ENCODE results near the gene BUB1B.

The BUB1B gene

GRCh38 chr15:40240619-40241221 lies 79.9 kb downstream of the BUB1B start:
- Histone ChIP-seq H3K4me3 (replicated peaks; ENCODE audit: insufficient read depth, low read length) (no peak overlapping the region), H3K27me3 (ENCODE audit: insufficient read depth, poor library complexity, severe bottlenecking) (peaks cover 7% of the 10 kb centered on the region), H3K27ac (replicated peaks) (no peak overlapping the region)
- DNase-seq (ENCODE audit: low read depth in 1 of 2, low spot score in 1 of 2): no peak
- TF ChIP-seq, protein P1, sequence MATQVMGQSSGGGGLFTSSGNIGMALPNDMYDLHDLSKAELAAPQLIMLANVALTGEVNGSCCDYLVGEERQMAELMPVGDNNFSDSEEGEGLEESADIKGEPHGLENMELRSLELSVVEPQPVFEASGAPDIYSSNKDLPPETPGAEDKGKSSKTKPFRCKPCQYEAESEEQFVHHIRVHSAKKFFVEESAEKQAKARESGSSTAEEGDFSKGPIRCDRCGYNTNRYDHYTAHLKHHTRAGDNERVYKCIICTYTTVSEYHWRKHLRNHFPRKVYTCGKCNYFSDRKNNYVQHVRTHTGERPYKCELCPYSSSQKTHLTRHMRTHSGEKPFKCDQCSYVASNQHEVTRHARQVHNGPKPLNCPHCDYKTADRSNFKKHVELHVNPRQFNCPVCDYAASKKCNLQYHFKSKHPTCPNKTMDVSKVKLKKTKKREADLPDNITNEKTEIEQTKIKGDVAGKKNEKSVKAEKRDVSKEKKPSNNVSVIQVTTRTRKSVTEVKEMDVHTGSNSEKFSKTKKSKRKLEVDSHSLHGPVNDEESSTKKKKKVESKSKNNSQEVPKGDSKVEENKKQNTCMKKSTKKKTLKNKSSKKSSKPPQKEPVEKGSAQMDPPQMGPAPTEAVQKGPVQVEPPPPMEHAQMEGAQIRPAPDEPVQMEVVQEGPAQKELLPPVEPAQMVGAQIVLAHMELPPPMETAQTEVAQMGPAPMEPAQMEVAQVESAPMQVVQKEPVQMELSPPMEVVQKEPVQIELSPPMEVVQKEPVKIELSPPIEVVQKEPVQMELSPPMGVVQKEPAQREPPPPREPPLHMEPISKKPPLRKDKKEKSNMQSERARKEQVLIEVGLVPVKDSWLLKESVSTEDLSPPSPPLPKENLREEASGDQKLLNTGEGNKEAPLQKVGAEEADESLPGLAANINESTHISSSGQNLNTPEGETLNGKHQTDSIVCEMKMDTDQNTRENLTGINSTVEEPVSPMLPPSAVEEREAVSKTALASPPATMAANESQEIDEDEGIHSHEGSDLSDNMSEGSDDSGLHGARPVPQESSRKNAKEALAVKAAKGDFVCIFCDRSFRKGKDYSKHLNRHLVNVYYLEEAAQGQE (IDR thresholded peaks at IDR 0.05; ENCODE audit: insufficient replicate concordance, low read depth): no peak
- TF ChIP-seq GABPA (IDR thresholded peaks at IDR 0.05; ENCODE audit: low read depth): no peak
- TF ChIP-seq POLR2AphosphoS5 (IDR thresholded peaks at IDR 0.05; ENCODE audit: low read depth): no peak
- TF ChIP-seq, protein P2, sequence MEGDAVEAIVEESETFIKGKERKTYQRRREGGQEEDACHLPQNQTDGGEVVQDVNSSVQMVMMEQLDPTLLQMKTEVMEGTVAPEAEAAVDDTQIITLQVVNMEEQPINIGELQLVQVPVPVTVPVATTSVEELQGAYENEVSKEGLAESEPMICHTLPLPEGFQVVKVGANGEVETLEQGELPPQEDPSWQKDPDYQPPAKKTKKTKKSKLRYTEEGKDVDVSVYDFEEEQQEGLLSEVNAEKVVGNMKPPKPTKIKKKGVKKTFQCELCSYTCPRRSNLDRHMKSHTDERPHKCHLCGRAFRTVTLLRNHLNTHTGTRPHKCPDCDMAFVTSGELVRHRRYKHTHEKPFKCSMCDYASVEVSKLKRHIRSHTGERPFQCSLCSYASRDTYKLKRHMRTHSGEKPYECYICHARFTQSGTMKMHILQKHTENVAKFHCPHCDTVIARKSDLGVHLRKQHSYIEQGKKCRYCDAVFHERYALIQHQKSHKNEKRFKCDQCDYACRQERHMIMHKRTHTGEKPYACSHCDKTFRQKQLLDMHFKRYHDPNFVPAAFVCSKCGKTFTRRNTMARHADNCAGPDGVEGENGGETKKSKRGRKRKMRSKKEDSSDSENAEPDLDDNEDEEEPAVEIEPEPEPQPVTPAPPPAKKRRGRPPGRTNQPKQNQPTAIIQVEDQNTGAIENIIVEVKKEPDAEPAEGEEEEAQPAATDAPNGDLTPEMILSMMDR (IDR thresholded peaks at IDR 0.05; ENCODE audit: insufficient read depth, low read length): no peak
- no peak for TF ChIP-seq SPI1 (IDR thresholded peaks at IDR 0.05; ENCODE audit: borderline replicate concordance, low read depth)

DNA sequence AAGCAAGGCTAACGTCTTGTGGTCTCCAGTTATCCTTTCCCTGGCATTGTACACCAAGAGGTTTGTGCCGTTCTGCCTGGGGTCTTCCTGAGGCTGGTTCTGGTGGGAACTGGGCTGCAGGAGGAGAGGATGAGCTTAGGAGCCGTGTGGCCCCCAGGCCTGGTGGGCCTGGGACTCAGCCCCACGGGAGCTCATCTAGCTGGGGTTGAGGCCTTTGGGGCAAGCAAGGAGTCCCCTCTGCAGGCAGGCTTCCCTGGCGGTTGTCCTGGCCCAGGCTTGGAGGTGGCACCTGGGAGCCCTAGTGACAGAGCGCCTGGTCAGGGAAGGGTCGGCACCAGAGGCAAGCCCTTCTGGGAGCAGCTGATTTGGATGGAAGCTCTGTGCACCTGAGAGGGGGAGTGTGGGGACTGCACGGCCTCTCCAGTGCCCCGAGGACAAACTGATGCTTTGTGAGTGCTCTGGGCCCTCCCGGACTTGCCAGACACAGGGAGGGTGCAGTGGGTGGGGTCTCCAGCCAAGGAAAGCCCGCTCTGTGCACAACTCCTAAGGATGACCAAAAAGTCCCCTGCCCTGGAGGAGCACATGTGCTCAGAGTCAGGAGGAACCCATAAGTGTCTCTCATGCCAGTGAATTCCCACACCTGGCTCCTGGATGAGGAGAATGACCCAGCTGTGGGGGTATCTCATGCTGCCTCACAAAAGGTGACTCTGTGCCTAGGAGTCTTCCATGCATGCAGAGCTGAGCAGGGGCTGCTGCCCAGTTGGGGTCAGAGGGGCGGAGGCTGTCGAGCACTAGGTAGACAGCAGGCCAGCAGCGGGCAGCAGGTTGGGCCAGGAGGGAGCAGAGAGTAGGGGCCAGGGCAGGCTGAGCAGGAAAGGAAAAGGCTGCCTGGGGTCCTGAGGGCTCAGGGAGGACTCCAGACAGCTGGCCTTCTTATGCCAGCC lies 80.7 kb downstream of the BUB1B start:
- Histone ChIP-seq H3K27ac (replicated peaks) (no peak overlapping the region), H3K4me3 (replicated peaks; ENCODE audit: insufficient read depth, low read length) (no peak overlapping the region), H3K27me3 (ENCODE audit: insufficient read depth, poor library complexity, severe bottlenecking) (peaks cover 7% of the 10 kb centered on the region)
- no peak for DNase-seq (ENCODE audit: low read depth in 1 of 2, low spot score in 1 of 2)
- TF ChIP-seq POLR2AphosphoS5 (IDR thresholded peaks at IDR 0.05; ENCODE audit: low read depth) (no peak), GABPA (IDR thresholded peaks at IDR 0.05; ENCODE audit: low read depth) (no peak), SPI1 (IDR thresholded peaks at IDR 0.05; ENCODE audit: borderline replicate concordance, low read depth) (no peak)
- TF ChIP-seq, protein P2 (IDR thresholded peaks at IDR 0.05; ENCODE audit: insufficient read depth, low read length): no peak
- TF ChIP-seq, protein P1 (IDR thresholded peaks at IDR 0.05; ENCODE audit: insufficient replicate concordance, low read depth): no peak

GRCh38 chr15:40242213-40242599 lies 81.3 kb downstream of the BUB1B start:
- H3K27me3 ChIP-seq (ENCODE audit: insufficient read depth, poor library complexity, severe bottlenecking): peaks cover 7% of the 10 kb centered on the region
- H3K4me3 ChIP-seq (replicated peaks; ENCODE audit: insufficient read depth, low read length): no peak overlapping the region
- no peak for DNase-seq (ENCODE audit: low read depth in 1 of 2, low spot score in 1 of 2)
- TF ChIP-seq SPI1 (IDR thresholded peaks at IDR 0.05; ENCODE audit: borderline replicate concordance, low read depth): no peak
- TF ChIP-seq POLR2AphosphoS5 (IDR thresholded peaks at IDR 0.05; ENCODE audit: low read depth): no peak
- TF ChIP-seq, protein P2 (IDR thresholded peaks at IDR 0.05; ENCODE audit: insufficient read depth, low read length): no peak
- no peak for TF ChIP-seq GABPA (IDR thresholded peaks at IDR 0.05; ENCODE audit: low read depth)
- TF ChIP-seq, protein P1 (IDR thresholded peaks at IDR 0.05; ENCODE audit: insufficient replicate concordance, low read depth): no peak
- H3K27ac ChIP-seq (replicated peaks): no peak overlapping the region
